ENCODE data around the gene SSBP2.
"Not testable (repeated sequence)": the region's sequence is repeated elsewhere in the genome, so short reads cannot be mapped to it uniquely, and the experiment has no call there.

Gene SSBP2

GRCh38 chr5:81656783-81657182 is 94.1 kb downstream of the SSBP2 start:
- no peak for DNase-seq (ENCODE audit: low spot score)

- DNase-seq (ENCODE audit: low spot score): no peak
Observed at GRCh38 chr5:81650987-81651386, 99.9 kb downstream of the SSBP2 start.

- DNase-seq (ENCODE audit: low spot score): no peak
Observed at GRCh38 chr5:81646469-81646995, 104.4 kb downstream of the SSBP2 start.

GRCh38 chr5:81642210-81642609 is 108.7 kb downstream of the SSBP2 start:
- DNase-seq (ENCODE audit: low spot score): no peak

GRCh38 chr5:81639556-81639955 is 111.3 kb downstream of the SSBP2 start:
- DNase-seq (ENCODE audit: low spot score): no peak

- no peak for DNase-seq (ENCODE audit: low spot score)
Observed at GRCh38 chr5:81638471-81638870, 112.4 kb downstream of the SSBP2 start.

- no peak for DNase-seq (ENCODE audit: low spot score)
Observed at GRCh38 chr5:81633891-81634290, 117.0 kb downstream of the SSBP2 start.

- peak; percentile 30 for DNase-seq (ENCODE audit: low spot score)
Observed at GRCh38 chr5:81633471-81633870, 117.4 kb downstream of the SSBP2 start.

- no peak for DNase-seq (ENCODE audit: low spot score)
Observed at GRCh38 chr5:81632679-81633078, 118.2 kb downstream of the SSBP2 start.

- DNase-seq (ENCODE audit: low spot score): no peak
Observed at GRCh38 chr5:81631621-81632020, 119.3 kb downstream of the SSBP2 start.

GRCh38 chr5:81631124-81631523 is 119.8 kb downstream of the SSBP2 start:
- peak; percentile 70 for DNase-seq (ENCODE audit: low spot score)

- DNase-seq (ENCODE audit: low spot score): peak; percentile 16
Observed at GRCh38 chr5:81630684-81631083, 120.2 kb downstream of the SSBP2 start.

- DNase-seq (ENCODE audit: low spot score): no peak
Observed at GRCh38 chr5:81629986-81630385, 120.9 kb downstream of the SSBP2 start.

- not testable (repeated sequence) for DNase-seq (ENCODE audit: low spot score)
Observed at GRCh38 chr5:81628061-81628460, 122.8 kb downstream of the SSBP2 start.

- no peak for DNase-seq (ENCODE audit: low spot score)
Observed at GRCh38 chr5:81626524-81626923, 124.4 kb downstream of the SSBP2 start.

GRCh38 chr5:81609810-81610375 is 141.0 kb downstream of the SSBP2 start:
- DNase-seq (ENCODE audit: low spot score): no peak

GRCh38 chr5:81608976-81609375 is 141.9 kb downstream of the SSBP2 start:
- DNase-seq (ENCODE audit: low spot score): no peak

GRCh38 chr5:81607693-81608092 is 143.2 kb downstream of the SSBP2 start:
- DNase-seq (ENCODE audit: low spot score): no peak

- no peak for DNase-seq (ENCODE audit: low spot score)
Observed at GRCh38 chr5:81606150-81606549, 144.7 kb downstream of the SSBP2 start.

GRCh38 chr5:81605299-81605698 is 145.6 kb downstream of the SSBP2 start:
- DNase-seq (ENCODE audit: low spot score): no peak

- DNase-seq (ENCODE audit: low spot score): no peak
Observed at GRCh38 chr5:81604193-81604592, 146.7 kb downstream of the SSBP2 start.

- DNase-seq (ENCODE audit: low spot score): no peak
Observed at GRCh38 chr5:81601919-81602318, 149.0 kb downstream of the SSBP2 start.

- not testable (repeated sequence) for DNase-seq (ENCODE audit: low spot score)
Observed at GRCh38 chr5:81592085-81592484, 158.8 kb downstream of the SSBP2 start.
